ENCODE results near the gene CCDC158. TPM values are rescaled to one million over a fixed set of nuclear protein-coding genes. Genes with fewer than 3 reads are reported as not detected.

Gene CCDC158
- total and polyA plus RNA-seq, 4 donors, result 0.04 to 0.37 (median 0.14) TPM

- Histone ChIP-seq H3K36me3 (ENCODE audit: control insufficient read depth in 4 of 4, insufficient read depth in 4 of 4, low read length in 4 of 4) (peaks cover 0 to 3% (median 0%) of the 10 kb centered on the region in 4 donors), H3K9me3 (ENCODE audit: control insufficient read depth in 4 of 4, insufficient read depth in 3 of 4, low read length in 3 of 4) (peaks cover 0 to 5% (median 1%) of the 10 kb centered on the region in 4 donors), H3K4me3 (no peak overlapping the region), H3K4me1 (ENCODE audit: control insufficient read depth in 5 of 5, insufficient read depth in 5 of 5, low read length in 5 of 5) (peaks cover 0 to 1% (median 0%) of the 10 kb centered on the region in 5 donors), H3K9ac (ENCODE audit: insufficient read depth in 1 of 2, low read length in 2 of 2) (no peak overlapping the region), H3K27ac (ENCODE audit: low read depth in 1 of 2, low read length in 1 of 2) (no peak overlapping the region), H3K27me3 (ENCODE audit: control insufficient read depth in 3 of 3, insufficient read depth in 3 of 3, low read length in 2 of 3) (no peaks in the 10 kb centered on the region)
- DNase-seq (no peak), ATAC-seq (ENCODE audit: insufficient read depth, low FRiP score) (no peak)
- WGBS, 2 donors, result 27 to 55% methylated on average over 4 of the region's 4 CpGs
- no peak for TF ChIP-seq CTCF (IDR thresholded peaks at IDR 0.05; ENCODE audit: control extremely low read depth, extremely low read depth)
Measured at GRCh38 chr4:76300012-76300411, 120.9 kb downstream of the CCDC158 start.

- no peaks in the 10 kb centered on the region for H3K36me3 ChIP-seq (ENCODE audit: control insufficient read depth in 4 of 4, insufficient read depth in 4 of 4, low read length in 4 of 4)
- H3K4me3 ChIP-seq, result no peak overlapping the region
- TF ChIP-seq CTCF (IDR thresholded peaks at IDR 0.05; ENCODE audit: control extremely low read depth, extremely low read depth), result no peak
- peaks cover 0 to 5% (median 1%) of the 10 kb centered on the region in 4 donors for H3K9me3 ChIP-seq (ENCODE audit: control insufficient read depth in 4 of 4, insufficient read depth in 3 of 4, low read length in 3 of 4)
- no peak for ATAC-seq (ENCODE audit: insufficient read depth, low FRiP score)
- H3K27ac ChIP-seq (ENCODE audit: low read depth in 1 of 2, low read length in 1 of 2), result no peak overlapping the region
- no peaks in the 10 kb centered on the region for H3K27me3 ChIP-seq (ENCODE audit: control insufficient read depth in 3 of 3, insufficient read depth in 3 of 3, low read length in 2 of 3)
- H3K9ac ChIP-seq (ENCODE audit: insufficient read depth in 1 of 2, low read length in 2 of 2), result no peak overlapping the region
- H3K4me1 ChIP-seq (ENCODE audit: control insufficient read depth in 5 of 5, insufficient read depth in 5 of 5, low read length in 5 of 5), result peaks cover 0 to 4% (median 0%) of the 10 kb centered on the region in 5 donors
- DNase-seq, result no peak
Measured at GRCh38 chr4:76298227-76298626, 122.7 kb downstream of the CCDC158 start.

- ATAC-seq (ENCODE audit: insufficient read depth, low FRiP score) (no peak), DNase-seq (no peak)
- Histone ChIP-seq H3K27ac (ENCODE audit: low read depth in 1 of 2, low read length in 1 of 2) (no peak overlapping the region), H3K36me3 (ENCODE audit: control insufficient read depth in 4 of 4, insufficient read depth in 4 of 4, low read length in 4 of 4) (no peaks in the 10 kb centered on the region), H3K4me1 (ENCODE audit: control insufficient read depth in 5 of 5, insufficient read depth in 5 of 5, low read length in 5 of 5) (peaks cover 0 to 4% (median 1%) of the 10 kb centered on the region in 5 donors), H3K9me3 (ENCODE audit: control insufficient read depth in 4 of 4, insufficient read depth in 3 of 4, low read length in 3 of 4) (peaks cover 0 to 5% (median 1%) of the 10 kb centered on the region in 4 donors), H3K27me3 (ENCODE audit: control insufficient read depth in 3 of 3, insufficient read depth in 3 of 3, low read length in 2 of 3) (no peaks in the 10 kb centered on the region), H3K4me3 (no peak overlapping the region), H3K9ac (ENCODE audit: insufficient read depth in 1 of 2, low read length in 2 of 2) (no peak overlapping the region)
- 68 to 85% methylated on average over 3 of the region's 3 CpGs for WGBS, 2 donors
- TF ChIP-seq CTCF (IDR thresholded peaks at IDR 0.05; ENCODE audit: control extremely low read depth, extremely low read depth), result no peak
Measured at GRCh38 chr4:76296286-76296820, 124.6 kb downstream of the CCDC158 start.

GRCh38 chr4:76293772-76294171, 127.2 kb downstream of the CCDC158 start:
- no peak overlapping the region for H3K27ac ChIP-seq (ENCODE audit: low read depth in 1 of 2, low read length in 1 of 2)
- H3K9ac ChIP-seq (ENCODE audit: insufficient read depth in 1 of 2, low read length in 2 of 2), result no peak overlapping the region
- H3K4me1 ChIP-seq (ENCODE audit: control insufficient read depth in 5 of 5, insufficient read depth in 5 of 5, low read length in 5 of 5), result peaks cover 0 to 4% (median 1%) of the 10 kb centered on the region in 5 donors
- H3K27me3 ChIP-seq (ENCODE audit: control insufficient read depth in 3 of 3, insufficient read depth in 3 of 3, low read length in 2 of 3), result no peaks in the 10 kb centered on the region
- H3K4me3 ChIP-seq, result no peak overlapping the region
- DNase-seq, result peak; percentile 22 to 84 (median 67)
- no peaks in the 10 kb centered on the region for H3K36me3 ChIP-seq (ENCODE audit: control insufficient read depth in 4 of 4, insufficient read depth in 4 of 4, low read length in 4 of 4)
- no peak for TF ChIP-seq CTCF (IDR thresholded peaks at IDR 0.05; ENCODE audit: control extremely low read depth, extremely low read depth)
- peaks cover 0 to 5% (median 1%) of the 10 kb centered on the region in 4 donors for H3K9me3 ChIP-seq (ENCODE audit: control insufficient read depth in 4 of 4, insufficient read depth in 3 of 4, low read length in 3 of 4)
- WGBS, 2 donors, result 50% methylated on average over 2 of the region's 2 CpGs
- peak; percentile 75 for ATAC-seq (ENCODE audit: insufficient read depth, low FRiP score)

All from lung (tissue), 12 donors.